ENCODE measurements around the gene PLK1.
A peak's percentile ranks its signal among the peaks of the same experiment; 100 is the strongest.

PLK1 gene

GRCh38 chr16:23635958-23636357 lies 42.7 kb upstream of the PLK1 start:
- Histone ChIP-seq H3K18ac (ENCODE audit: low read length) (no peak overlapping the region), H3K14ac (ENCODE audit: low read length) (no peak overlapping the region), H3K36me3 (replicated peaks in 1 of 2; ENCODE audit: control insufficient read depth in 2 of 2, insufficient read depth in 2 of 2, low read length in 2 of 2) (peaks cover 19 to 75% of the 10 kb centered on the region in 2 donors), H3K4me1 (ENCODE audit: control insufficient read depth in 2 of 2, insufficient read depth in 1 of 2, low read depth in 1 of 2, low read length in 2 of 2) (peaks cover 2 to 3% of the 10 kb centered on the region in 2 donors), H2AFZ (ENCODE audit: low read length) (no peak overlapping the region), H3K23ac (ENCODE audit: low read depth, low read length, poor library complexity) (no peak overlapping the region), H3K79me1 (ENCODE audit: low read depth, low read length) (peaks cover 7% of the 10 kb centered on the region), H2AK5ac (ENCODE audit: low read depth, low read length) (no peak overlapping the region), H2BK12ac (ENCODE audit: low read length) (no peak overlapping the region), H4K91ac (ENCODE audit: low read depth, low read length, poor library complexity) (no peak overlapping the region), H2BK15ac (ENCODE audit: low read length) (no peak overlapping the region), H4K8ac (ENCODE audit: low read depth, low read length) (no peak overlapping the region), H3K4me3 (ENCODE audit: low read length in 2 of 2) (no peak overlapping the region), H3K4ac (ENCODE audit: low read length) (no peak overlapping the region), H2BK120ac (ENCODE audit: low read depth, low read length) (no peak overlapping the region), H2BK5ac (ENCODE audit: low read length) (no peak overlapping the region), H3K9me3 (replicated peaks in 1 of 2; ENCODE audit: control insufficient read depth in 2 of 2, insufficient read depth in 1 of 2, low read depth in 1 of 2, low read length in 2 of 2) (no peaks in the 10 kb centered on the region), H3K27ac (replicated peaks; ENCODE audit: low read length) (no peak overlapping the region), H3K4me2 (ENCODE audit: insufficient read depth, low read length, poor library complexity, severe bottlenecking) (no peak overlapping the region), H3K9ac (ENCODE audit: low read depth, low read length, poor library complexity) (no peak overlapping the region), H3K27me3 (ENCODE audit: control insufficient read depth in 3 of 3, insufficient read depth in 3 of 3, low read depth in 1 of 3, low read length in 3 of 3) (no peaks in the 10 kb centered on the region)
- no peak for DNase-seq (ENCODE audit: low spot score)

- Histone ChIP-seq H3K9ac (ENCODE audit: low read depth, low read length, poor library complexity) (peak overlapping the region; percentile 97), H3K4me1 (ENCODE audit: control insufficient read depth in 2 of 2, insufficient read depth in 1 of 2, low read depth in 1 of 2, low read length in 2 of 2) (peaks cover 7 to 9% of the 10 kb centered on the region in 2 donors), H2AK5ac (ENCODE audit: low read depth, low read length) (peak overlapping the region; percentile 83), H3K27ac (replicated peaks; ENCODE audit: low read length) (no peak overlapping the region), H3K79me1 (ENCODE audit: low read depth, low read length) (peaks cover 8% of the 10 kb centered on the region), H3K27me3 (ENCODE audit: control insufficient read depth in 3 of 3, insufficient read depth in 3 of 3, low read depth in 1 of 3, low read length in 3 of 3) (no peaks in the 10 kb centered on the region), H3K4me3 (ENCODE audit: low read length in 2 of 2) (peak overlapping the region; percentile 87 to 98), H3K36me3 (replicated peaks in 1 of 2; ENCODE audit: control insufficient read depth in 2 of 2, insufficient read depth in 2 of 2, low read length in 2 of 2) (peaks cover 8 to 58% of the 10 kb centered on the region in 2 donors), H2BK15ac (ENCODE audit: low read length) (no peak overlapping the region), H4K8ac (ENCODE audit: low read depth, low read length) (no peak overlapping the region), H3K14ac (ENCODE audit: low read length) (no peak overlapping the region), H2AFZ (ENCODE audit: low read length) (peak overlapping the region; percentile 96), H4K91ac (ENCODE audit: low read depth, low read length, poor library complexity) (no peak overlapping the region), H3K4ac (ENCODE audit: low read length) (no peak overlapping the region), H3K4me2 (ENCODE audit: insufficient read depth, low read length, poor library complexity, severe bottlenecking) (peak overlapping the region; percentile 83), H2BK5ac (ENCODE audit: low read length) (no peak overlapping the region), H3K18ac (ENCODE audit: low read length) (no peak overlapping the region), H3K9me3 (replicated peaks in 1 of 2; ENCODE audit: control insufficient read depth in 2 of 2, insufficient read depth in 1 of 2, low read depth in 1 of 2, low read length in 2 of 2) (no peaks in the 10 kb centered on the region), H2BK120ac (ENCODE audit: low read depth, low read length) (no peak overlapping the region), H2BK12ac (ENCODE audit: low read length) (no peak overlapping the region), H3K23ac (ENCODE audit: low read depth, low read length, poor library complexity) (no peak overlapping the region)
- no peak for DNase-seq (ENCODE audit: low spot score)
- no CpG with 5 or more reads among the region's 8 CpGs for WGBS, 2 donors (ENCODE audit: extremely low coverage in 2 of 2, insufficient read length in 2 of 2, insufficient replicate concordance in 1 of 2)
Observed at GRCh38 chr16:23640615-23640930, 38.1 kb upstream of the PLK1 start.

- Histone ChIP-seq H3K4me2 (ENCODE audit: insufficient read depth, low read length, poor library complexity, severe bottlenecking) (peak within 1 kb of the TSS; percentile 83), H2BK5ac (ENCODE audit: low read length) (peak within 1 kb of the TSS; percentile 63), H3K18ac (ENCODE audit: low read length) (peak within 1 kb of the TSS; percentile 95), H3K27ac (replicated peaks; ENCODE audit: low read length) (peak within 1 kb of the TSS; percentile 54), H2BK12ac (ENCODE audit: low read length) (no peak within 1 kb of the TSS), H2BK15ac (ENCODE audit: low read length) (no peak within 1 kb of the TSS), H3K4me3 (ENCODE audit: low read length in 2 of 2) (peak within 1 kb of the TSS; percentile 87 to 98), H3K4me1 (ENCODE audit: control insufficient read depth in 2 of 2, insufficient read depth in 1 of 2, low read depth in 1 of 2, low read length in 2 of 2) (peaks cover 7 to 9% of the 10 kb centered on the region in 2 donors), H2BK120ac (ENCODE audit: low read depth, low read length) (peak within 1 kb of the TSS; percentile 69), H3K36me3 (replicated peaks in 1 of 2; ENCODE audit: control insufficient read depth in 2 of 2, insufficient read depth in 2 of 2, low read length in 2 of 2) (peaks cover 4 to 58% of the 10 kb centered on the region in 2 donors), H4K8ac (ENCODE audit: low read depth, low read length) (peak within 1 kb of the TSS; percentile 76), H3K9ac (ENCODE audit: low read depth, low read length, poor library complexity) (peak within 1 kb of the TSS; percentile 97), H3K14ac (ENCODE audit: low read length) (peak within 1 kb of the TSS; percentile 75), H3K23ac (ENCODE audit: low read depth, low read length, poor library complexity) (peak within 1 kb of the TSS; percentile 87), H3K4ac (ENCODE audit: low read length) (no peak within 1 kb of the TSS), H3K9me3 (replicated peaks in 1 of 2; ENCODE audit: control insufficient read depth in 2 of 2, insufficient read depth in 1 of 2, low read depth in 1 of 2, low read length in 2 of 2) (no peaks in the 10 kb centered on the region), H3K27me3 (ENCODE audit: control insufficient read depth in 3 of 3, insufficient read depth in 3 of 3, low read depth in 1 of 3, low read length in 3 of 3) (no peaks in the 10 kb centered on the region), H2AFZ (ENCODE audit: low read length) (peak within 1 kb of the TSS; percentile 96), H4K91ac (ENCODE audit: low read depth, low read length, poor library complexity) (no peak within 1 kb of the TSS), H2AK5ac (ENCODE audit: low read depth, low read length) (peak within 1 kb of the TSS; percentile 83), H3K79me1 (ENCODE audit: low read depth, low read length) (peaks cover 8% of the 10 kb centered on the region)
- no CpG with 5 or more reads among the region's 64 CpGs for WGBS, 2 donors (ENCODE audit: extremely low coverage in 2 of 2, insufficient read length in 2 of 2, insufficient replicate concordance in 1 of 2)
- DNase-seq (ENCODE audit: low spot score), result peak; percentile 89
Observed at GRCh38 chr16:23640931-23641765, 37.5 kb upstream of the PLK1 start, which contains the start of the genes DCTN5 and PALB2. DCTN5 (plus strand) TSS chr16:23641466; CDS start chr16:23641543, 77 bp downstream. PALB2 (minus strand) TSS chr16:23641310; CDS start chr16:23641157, 153 bp downstream.

- DNase-seq (ENCODE audit: low spot score), result no peak
- H3K4me1 ChIP-seq (ENCODE audit: control insufficient read depth in 2 of 2, insufficient read depth in 1 of 2, low read depth in 1 of 2, low read length in 2 of 2), result peaks cover 7 to 9% of the 10 kb centered on the region in 2 donors
- H4K8ac ChIP-seq (ENCODE audit: low read depth, low read length), result no peak overlapping the region
- H3K4me3 ChIP-seq (ENCODE audit: low read length in 2 of 2), result peak overlapping the region; percentile 87 to 96
- no peak overlapping the region for H2BK5ac ChIP-seq (ENCODE audit: low read length)
- H2BK120ac ChIP-seq (ENCODE audit: low read depth, low read length), result no peak overlapping the region
- no CpG with 5 or more reads among the region's 14 CpGs for WGBS, 2 donors (ENCODE audit: extremely low coverage in 2 of 2, insufficient read length in 2 of 2, insufficient replicate concordance in 1 of 2)
- no peak overlapping the region for H3K23ac ChIP-seq (ENCODE audit: low read depth, low read length, poor library complexity)
- H3K79me1 ChIP-seq (ENCODE audit: low read depth, low read length), result peaks cover 8% of the 10 kb centered on the region
- peak overlapping the region; percentile 96 for H2AFZ ChIP-seq (ENCODE audit: low read length)
- H4K91ac ChIP-seq (ENCODE audit: low read depth, low read length, poor library complexity), result no peak overlapping the region
- no peak overlapping the region for H3K14ac ChIP-seq (ENCODE audit: low read length)
- no peak overlapping the region for H3K4ac ChIP-seq (ENCODE audit: low read length)
- peaks cover 4 to 56% of the 10 kb centered on the region in 2 donors for H3K36me3 ChIP-seq (replicated peaks in 1 of 2; ENCODE audit: control insufficient read depth in 2 of 2, insufficient read depth in 2 of 2, low read length in 2 of 2)
- no peak overlapping the region for H3K18ac ChIP-seq (ENCODE audit: low read length)
- H2AK5ac ChIP-seq (ENCODE audit: low read depth, low read length), result no peak overlapping the region
- no peaks in the 10 kb centered on the region for H3K9me3 ChIP-seq (replicated peaks in 1 of 2; ENCODE audit: control insufficient read depth in 2 of 2, insufficient read depth in 1 of 2, low read depth in 1 of 2, low read length in 2 of 2)
- H3K27me3 ChIP-seq (ENCODE audit: control insufficient read depth in 3 of 3, insufficient read depth in 3 of 3, low read depth in 1 of 3, low read length in 3 of 3), result no peaks in the 10 kb centered on the region
- no peak overlapping the region for H3K27ac ChIP-seq (replicated peaks; ENCODE audit: low read length)
- no peak overlapping the region for H3K9ac ChIP-seq (ENCODE audit: low read depth, low read length, poor library complexity)
- no peak overlapping the region for H2BK15ac ChIP-seq (ENCODE audit: low read length)
- H3K4me2 ChIP-seq (ENCODE audit: insufficient read depth, low read length, poor library complexity, severe bottlenecking), result peak overlapping the region; percentile 69
- H2BK12ac ChIP-seq (ENCODE audit: low read length), result no peak overlapping the region
Observed at GRCh38 chr16:23642246-23642774, 36.4 kb upstream of the PLK1 start.
